ENCODE results near the gene HMX1.

HMX1 gene

DNA sequence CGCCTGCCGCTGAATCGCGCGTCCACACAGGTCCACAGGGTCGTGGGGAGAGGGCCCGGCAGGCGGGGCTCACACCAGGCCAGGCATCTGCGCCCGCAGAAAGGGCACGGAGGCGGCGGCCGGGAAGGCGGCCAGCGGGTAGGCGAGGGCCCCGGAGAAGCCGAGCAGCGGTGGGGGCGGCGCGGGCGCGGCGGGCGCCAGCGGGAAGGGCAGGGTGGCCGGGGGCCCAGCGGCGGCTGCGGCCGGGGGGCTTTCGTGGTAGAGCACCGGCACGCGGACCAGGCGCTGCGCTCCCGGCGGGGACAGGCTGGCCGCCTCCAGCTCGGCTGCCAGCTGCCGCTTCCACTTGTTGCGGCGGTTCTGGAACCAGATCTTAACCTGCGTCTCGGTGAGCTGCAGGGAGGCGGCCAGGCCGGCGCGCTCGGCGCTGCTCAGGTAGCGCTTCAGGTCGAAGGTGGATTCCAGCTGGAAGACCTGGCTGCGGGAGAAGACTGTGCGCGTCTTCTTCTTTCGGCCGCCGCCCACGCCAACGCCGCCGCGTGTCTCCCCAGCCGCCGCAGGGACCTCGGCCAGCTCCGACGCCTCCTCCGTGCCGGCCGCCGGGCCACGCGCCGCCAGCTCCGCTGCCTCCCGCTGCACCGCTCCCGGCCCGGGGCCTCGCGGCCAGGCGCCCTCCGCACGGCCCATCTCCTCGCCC, 3.9 kb downstream of the HMX1 start:
- DNase-seq (ENCODE audit: low read depth) = no peak

DNA sequence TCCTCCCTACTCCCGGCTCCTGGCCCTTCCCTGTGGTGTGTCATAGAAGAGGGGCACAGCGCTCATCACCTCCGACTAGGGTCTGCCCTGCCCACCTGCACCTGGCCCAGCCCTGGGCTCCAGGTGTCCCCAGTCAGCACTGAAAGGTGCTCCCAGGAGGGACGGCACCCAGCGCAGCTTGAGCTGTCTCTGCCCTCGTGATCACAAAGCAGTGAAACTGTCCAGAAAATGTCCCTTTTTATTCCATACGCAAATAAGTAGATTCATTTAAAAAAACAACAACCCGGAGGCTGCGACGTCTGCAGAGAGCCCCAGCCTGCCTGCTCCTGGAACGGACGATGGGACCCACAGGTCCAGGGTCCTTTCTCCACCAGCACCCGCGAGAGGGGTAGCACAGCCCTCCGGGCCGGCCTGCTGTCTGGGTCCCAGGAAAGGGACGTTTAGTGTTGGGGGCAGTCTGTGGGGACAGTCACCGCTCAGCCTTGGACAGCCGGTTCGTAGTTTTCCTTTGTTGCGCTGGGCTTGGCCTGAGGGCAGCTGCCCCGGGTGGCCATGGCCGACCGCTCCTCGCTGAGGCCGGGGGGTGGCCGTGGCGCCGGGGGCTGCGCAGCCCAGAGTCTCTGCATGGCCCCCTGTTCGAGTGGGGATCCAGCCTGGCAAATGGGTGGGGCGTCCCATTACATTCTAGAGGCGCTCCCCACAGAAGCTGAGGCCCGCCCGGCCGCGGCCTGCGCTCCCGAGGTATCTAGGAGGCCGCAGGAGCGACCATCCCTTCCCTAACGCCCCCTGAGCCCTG, 4.6 kb downstream of the HMX1 start:
- no peak for DNase-seq (ENCODE audit: low read depth)

GRCh38 chr4:8866421-8866820, 5.2 kb downstream of the HMX1 start:
- DNase-seq (ENCODE audit: low read depth) = no peak

DNA sequence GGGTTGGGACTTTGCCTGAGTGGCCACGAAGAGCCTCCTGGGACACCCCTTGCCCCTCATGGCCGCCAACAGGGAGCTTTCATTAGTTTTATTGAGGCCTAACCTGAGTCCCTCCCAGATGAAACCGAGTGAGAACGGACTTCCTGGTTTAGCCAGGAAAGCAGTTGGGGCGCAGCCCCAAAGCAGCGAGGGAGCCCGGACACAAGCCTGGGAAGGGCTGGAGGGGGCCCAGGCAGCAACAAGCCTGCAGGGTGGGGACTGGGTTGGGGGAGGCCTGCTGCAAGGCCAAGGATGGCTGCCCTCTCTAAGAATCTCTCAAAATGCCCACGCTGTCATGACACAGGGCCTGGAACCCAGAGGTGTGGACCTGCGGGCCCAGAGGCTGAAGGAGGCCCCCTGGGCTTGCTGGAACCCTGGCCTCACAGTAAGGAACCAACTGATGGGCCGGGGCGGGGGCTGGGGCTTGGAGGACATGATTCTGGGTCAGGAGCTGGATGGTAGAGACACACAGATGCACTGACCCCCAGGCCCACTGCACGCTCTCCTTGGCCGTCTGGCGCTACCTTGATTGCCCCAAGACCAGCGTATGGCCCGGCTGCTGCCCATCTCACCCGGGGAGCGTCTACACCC, 5.8 kb downstream of the HMX1 start:
- DNase-seq (ENCODE audit: low read depth) = no peak

DNA sequence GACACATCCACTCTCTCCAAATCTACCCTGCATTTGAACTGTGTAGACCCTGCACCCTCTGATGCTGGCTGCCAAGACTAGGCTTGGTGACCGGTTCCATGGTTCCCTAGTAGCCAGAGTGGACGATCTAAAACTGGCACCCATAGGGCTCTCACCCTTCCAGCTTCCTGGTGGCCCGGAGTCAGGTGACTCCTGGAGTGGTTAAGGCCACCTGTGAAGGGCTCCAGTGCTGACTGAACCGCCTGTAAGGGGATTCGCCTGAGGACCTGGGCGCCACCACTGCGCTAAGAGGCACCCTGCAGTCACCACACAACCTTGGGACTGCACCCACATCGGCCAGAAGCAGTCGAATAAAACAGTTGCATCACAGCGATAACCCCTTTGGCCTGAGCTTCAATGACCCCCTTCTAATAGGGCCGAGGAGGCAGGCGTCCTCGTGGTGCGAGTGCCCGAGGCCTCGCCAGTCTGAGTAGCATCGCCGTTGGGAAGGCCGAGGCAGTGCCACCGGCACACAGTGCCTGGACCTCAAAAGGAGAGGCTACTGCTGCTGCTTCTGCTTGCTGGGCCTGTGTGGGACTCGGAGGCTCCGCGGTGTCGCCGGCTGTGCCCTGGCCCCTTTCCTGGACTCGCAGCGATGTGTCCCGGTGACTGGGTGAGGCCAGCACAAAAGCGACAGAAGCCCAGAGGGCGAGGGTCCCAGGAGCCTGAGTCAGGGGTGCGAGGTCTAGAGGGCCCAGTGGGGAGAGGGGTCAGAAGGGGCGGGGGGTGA, 6.5 kb downstream of the HMX1 start:
- no peak for DNase-seq (ENCODE audit: low read depth)

- DNase-seq (ENCODE audit: low read depth) = no peak
Observed at GRCh38 chr4:8863686-8864682, 7.7 kb downstream of the HMX1 start.

- no peak for DNase-seq (ENCODE audit: low read depth)
Observed at GRCh38 chr4:8862800-8863685, 8.6 kb downstream of the HMX1 start.

DNA sequence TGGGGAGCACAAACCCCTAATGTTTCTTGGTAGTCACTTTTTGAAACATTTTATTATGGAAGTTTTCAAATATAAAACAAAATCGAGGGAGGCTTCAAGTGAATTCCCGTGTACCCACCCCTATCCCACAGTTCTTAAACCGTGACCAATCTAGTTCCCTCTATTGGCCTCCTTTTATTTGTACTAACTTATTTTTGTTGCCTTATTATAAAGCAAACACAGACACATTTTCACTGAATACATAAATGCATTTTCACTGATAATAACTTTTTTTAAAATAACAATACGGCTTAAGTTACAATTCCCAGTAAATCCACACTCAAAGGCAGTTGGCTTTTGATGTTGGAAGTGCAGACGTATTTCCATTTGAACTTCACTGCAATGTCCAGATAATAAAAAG, 9.3 kb downstream of the HMX1 start:
- no peak for DNase-seq (ENCODE audit: low read depth)

GRCh38 chr4:8861576-8862295, 9.9 kb downstream of the HMX1 start:
- DNase-seq (ENCODE audit: low read depth) = no peak

GRCh38 chr4:8860892-8861575, 10.6 kb downstream of the HMX1 start:
- DNase-seq (ENCODE audit: low read depth) = no peak

- DNase-seq (ENCODE audit: low read depth) = no peak
Observed at GRCh38 chr4:8860096-8860891, 11.3 kb downstream of the HMX1 start.

- DNase-seq (ENCODE audit: low read depth) = no peak
Observed at GRCh38 chr4:8859550-8860095, 12.0 kb downstream of the HMX1 start.

DNA sequence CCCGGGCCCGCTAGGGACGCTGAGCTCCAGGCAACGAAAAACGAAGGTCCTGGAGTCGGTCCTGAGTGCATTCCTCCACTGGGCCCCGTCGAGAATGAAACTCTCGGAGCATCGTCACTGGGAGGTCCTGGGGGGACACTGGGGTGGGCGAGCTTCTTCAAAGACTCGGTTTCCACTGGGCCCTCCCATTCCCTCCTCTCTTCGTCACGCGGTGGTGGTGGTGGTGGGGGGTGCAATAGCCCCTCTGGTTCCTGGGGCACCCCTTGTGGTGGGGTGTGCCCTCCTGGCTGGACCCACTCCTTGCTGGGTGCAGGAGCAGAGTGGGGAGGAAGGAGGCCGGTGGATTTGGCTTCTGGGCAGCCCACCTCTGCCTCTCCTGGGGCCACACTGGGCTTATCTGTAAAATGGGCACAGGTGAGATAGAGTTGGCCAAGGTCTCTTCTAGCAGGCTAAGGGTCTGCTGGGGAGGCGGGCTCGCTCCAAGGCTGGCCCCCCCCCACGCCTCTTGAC, 12.9 kb downstream of the HMX1 start:
- no peak for DNase-seq (ENCODE audit: low read depth)

- no peak for DNase-seq (ENCODE audit: low read depth)
Observed at GRCh38 chr4:8857766-8858700, 13.6 kb downstream of the HMX1 start.

DNA sequence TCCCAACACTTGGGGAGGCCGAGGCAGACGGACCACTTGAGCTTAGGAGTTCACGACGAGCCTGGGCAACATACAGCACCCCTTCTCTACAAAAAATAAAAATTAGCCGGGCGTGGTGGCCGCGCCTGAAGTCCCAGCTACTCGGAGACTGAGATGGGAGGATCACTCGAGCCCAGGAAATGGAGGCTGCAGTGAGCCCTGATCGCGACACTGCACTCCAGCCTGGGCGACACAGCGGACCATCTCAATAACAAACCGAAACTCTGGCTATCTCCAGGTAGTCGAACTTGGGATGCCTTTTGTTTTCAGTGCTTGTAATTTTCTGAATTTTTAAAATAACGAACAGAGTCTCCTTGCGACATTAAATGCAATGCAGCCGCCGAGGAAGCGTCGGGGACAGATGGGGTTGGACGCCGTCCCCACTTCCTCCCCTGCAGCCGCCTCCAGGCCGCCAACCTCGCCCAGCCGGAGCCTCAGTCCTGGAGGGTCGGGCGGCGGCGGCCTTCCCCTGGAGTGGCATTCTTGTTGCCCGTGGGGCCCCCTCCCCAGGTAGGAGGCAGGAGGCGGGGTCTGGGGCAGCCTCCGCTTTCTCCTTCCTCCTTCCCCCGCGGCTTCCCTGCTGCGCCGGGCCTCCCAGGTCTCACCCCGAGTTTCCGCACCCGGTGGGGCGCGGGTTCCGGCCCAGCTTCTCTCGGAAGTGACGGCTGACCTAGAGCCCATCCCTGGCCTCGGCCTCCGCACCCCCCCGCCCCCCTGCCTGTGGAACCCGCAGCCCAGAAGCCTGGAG, 14.6 kb downstream of the HMX1 start:
- DNase-seq (ENCODE audit: low read depth) = no peak

Measured in HS-27A (cell line).